A673 (cell line): ENCODE results near the gene SNTA1.

Source experiments
- CTCF ChIP-seq: fragments of 300-800, 200-600 bp; sonication (generic); conservative IDR thresholded peaks from 2 replicates; pipeline ENCODE4 v1.5.1; 2017; ENCODE audit warnings: low read depth, mild to moderate bottlenecking, antibody characterized with exemption, low read length, moderate library complexity, mixed read lengths
- EZH2 ChIP-seq: fragments of 200-600 bp; sonication (generic); IDR thresholded peaks from 2 replicates; pipeline ENCODE4 v1.6.1; 2017; ENCODE audit warnings: borderline replicate concordance, low read depth, mild to moderate bottlenecking, mixed read lengths, antibody characterized with exemption, low read length; ENCODE audit not compliant: poor library complexity, severe bottlenecking

DNA sequence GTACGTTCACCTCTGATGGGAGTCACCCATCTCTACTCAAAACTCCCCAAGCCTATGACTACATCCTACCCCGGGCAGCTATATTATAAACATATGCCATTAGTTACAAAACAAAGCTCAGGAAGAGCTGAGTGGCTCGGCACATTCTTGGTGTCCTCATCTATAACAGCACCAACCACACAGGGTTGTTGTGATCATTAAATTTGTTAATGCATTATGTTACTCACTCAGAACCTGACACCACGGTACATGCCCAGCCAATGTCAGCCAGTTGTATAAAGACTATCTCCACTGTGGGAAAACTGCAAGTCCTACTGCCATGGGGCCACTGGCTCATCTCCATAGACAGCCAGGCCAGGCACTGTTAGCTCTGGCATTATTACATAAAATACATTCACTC is 50.0 kb downstream of the SNTA1 start:
- no peak for TF ChIP-seq CTCF
- TF ChIP-seq EZH2, result no peak
